ENCODE results near the gene CCDC191.

CCDC191 gene

GRCh38 chr3:113946831-113947230 is 109.5 kb downstream of the CCDC191 start:
- Histone ChIP-seq H3K9me3 (ENCODE audit: control insufficient read depth in 1 of 2, low read length in 2 of 2) (no peaks in the 10 kb centered on the region), H3K27me3 (ENCODE audit: control insufficient read depth in 1 of 2, insufficient read depth in 2 of 2, low read length in 2 of 2) (no peaks in the 10 kb centered on the region), H3K4me1 (ENCODE audit: control insufficient read depth in 1 of 2, insufficient read depth in 2 of 2, low read length in 2 of 2) (peaks cover 0 to 12% of the 10 kb centered on the region in 2 donors), H3K9ac (ENCODE audit: low read depth in 1 of 2, low read length in 2 of 2) (peak overlapping the region in 1 of 2 donors; percentile 59), H3K36me3 (ENCODE audit: control insufficient read depth in 1 of 2, insufficient read depth in 2 of 2, low read length in 2 of 2) (peaks cover 0 to 3% of the 10 kb centered on the region in 2 donors), H3K4me3 (ENCODE audit: low read depth in 1 of 2, low read length in 2 of 2) (peak overlapping the region; percentile 82 to 87), H3K27ac (ENCODE audit: low read depth, low read length) (no peak overlapping the region)

GRCh38 chr3:113927556-113927955 is 128.8 kb downstream of the CCDC191 start:
- H3K9ac ChIP-seq (ENCODE audit: low read depth in 1 of 2, low read length in 2 of 2) = no peak overlapping the region
- no peaks in the 10 kb centered on the region for H3K36me3 ChIP-seq (ENCODE audit: control insufficient read depth in 1 of 2, insufficient read depth in 2 of 2, low read length in 2 of 2)

GRCh38 chr3:113914646-113915045 is 141.7 kb downstream of the CCDC191 start:
- H3K27me3 ChIP-seq (ENCODE audit: control insufficient read depth in 1 of 2, insufficient read depth in 2 of 2, low read length in 2 of 2) = no peaks in the 10 kb centered on the region
- H3K4me3 ChIP-seq (ENCODE audit: low read depth in 1 of 2, low read length in 2 of 2) = no peak overlapping the region
- H3K36me3 ChIP-seq (ENCODE audit: control insufficient read depth in 1 of 2, insufficient read depth in 2 of 2, low read length in 2 of 2) = peaks cover 0 to 4% of the 10 kb centered on the region in 2 donors
- H3K4me1 ChIP-seq (ENCODE audit: control insufficient read depth in 1 of 2, insufficient read depth in 2 of 2, low read length in 2 of 2) = no peaks in the 10 kb centered on the region
- H3K9me3 ChIP-seq (ENCODE audit: control insufficient read depth in 1 of 2, low read length in 2 of 2) = no peaks in the 10 kb centered on the region
- no peak overlapping the region for H3K27ac ChIP-seq (ENCODE audit: low read depth, low read length)
- H3K9ac ChIP-seq (ENCODE audit: low read depth in 1 of 2, low read length in 2 of 2) = no peak overlapping the region

More at GRCh38 chr3:113927556-113927955, 128.8 kb downstream of the CCDC191 start:
- peaks cover 3 to 8% of the 10 kb centered on the region in 2 donors for H3K9me3 ChIP-seq (ENCODE audit: control insufficient read depth in 1 of 2, low read length in 2 of 2)
- no peak overlapping the region for H3K4me3 ChIP-seq (ENCODE audit: low read depth in 1 of 2, low read length in 2 of 2)
- H3K27me3 ChIP-seq (ENCODE audit: control insufficient read depth in 1 of 2, insufficient read depth in 2 of 2, low read length in 2 of 2) = no peaks in the 10 kb centered on the region
- no peak overlapping the region for H3K27ac ChIP-seq (ENCODE audit: low read depth, low read length)
- H3K4me1 ChIP-seq (ENCODE audit: control insufficient read depth in 1 of 2, insufficient read depth in 2 of 2, low read length in 2 of 2) = no peaks in the 10 kb centered on the region

All from duodenal mucosa (tissue), 2 donors.